ENCODE measurements around the gene GAL3ST1.
"Not testable (repeated sequence)": the region's sequence is repeated elsewhere in the genome, so short reads cannot be mapped to it uniquely, and the experiment has no call there.

The GAL3ST1 gene

GRCh38 chr22:30600921-30601320 is 26.5 kb upstream of the GAL3ST1 start:
- no peak for DNase-seq (ENCODE audit: low read depth, low spot score)
- H3K27ac ChIP-seq, result no peak overlapping the region

GRCh38 chr22:30598986-30599385 is 24.5 kb upstream of the GAL3ST1 start:
- no peak for DNase-seq (ENCODE audit: low read depth, low spot score)
- H3K27ac ChIP-seq, result no peak overlapping the region

- H3K27ac ChIP-seq, result no peak overlapping the region
Observed at GRCh38 chr22:30596886-30597285, 22.4 kb upstream of the GAL3ST1 start.

GRCh38 chr22:30596199-30596598 is 21.7 kb upstream of the GAL3ST1 start:
- H3K27ac ChIP-seq, result no peak overlapping the region
- no peak for DNase-seq (ENCODE audit: low read depth, low spot score)

More at GRCh38 chr22:30596886-30597285, 22.4 kb upstream of the GAL3ST1 start:
- DNase-seq (ENCODE audit: low read depth, low spot score), result no peak

- not testable (repeated sequence) for DNase-seq (ENCODE audit: low read depth, low spot score); H3K27ac ChIP-seq
Observed at GRCh38 chr22:30592360-30592713, 17.9 kb upstream of the GAL3ST1 start.

- DNase-seq (ENCODE audit: low read depth, low spot score), result peak; percentile 93
- H3K27ac ChIP-seq, result peak within 1 kb of the TSS; percentile 57
Observed at GRCh38 chr22:30591588-30592359, 17.3 kb upstream of the GAL3ST1 start, which contains the start of gene PES1. Gene PES1, minus strand, starts transcription at chr22:30591910. Its CDS starts 77 bp downstream, at chr22:30591833.

- H3K27ac ChIP-seq, result peak overlapping the region; percentile 57
- DNase-seq (ENCODE audit: low read depth, low spot score), result no peak
Observed at GRCh38 chr22:30591191-30591587, 16.7 kb upstream of the GAL3ST1 start.

GRCh38 chr22:30586414-30586813 is 11.9 kb upstream of the GAL3ST1 start:
- DNase-seq (ENCODE audit: low read depth, low spot score), result no peak
- no peak overlapping the region for H3K27ac ChIP-seq

GRCh38 chr22:30584441-30584840 is 10.0 kb upstream of the GAL3ST1 start:
- DNase-seq (ENCODE audit: low read depth, low spot score), result no peak
- H3K27ac ChIP-seq, result no peak overlapping the region

- H3K27ac ChIP-seq, result no peak overlapping the region
- DNase-seq (ENCODE audit: low read depth, low spot score), result no peak
Observed at GRCh38 chr22:30582788-30583545, 8.5 kb upstream of the GAL3ST1 start.

GRCh38 chr22:30582051-30582450 is 7.6 kb upstream of the GAL3ST1 start:
- no peak for DNase-seq (ENCODE audit: low read depth, low spot score)
- no peak overlapping the region for H3K27ac ChIP-seq

- no peak overlapping the region for H3K27ac ChIP-seq
- DNase-seq (ENCODE audit: low read depth, low spot score), result no peak
Observed at GRCh38 chr22:30580896-30581295, 6.4 kb upstream of the GAL3ST1 start.

- DNase-seq (ENCODE audit: low read depth, low spot score), result no peak
- H3K27ac ChIP-seq, result no peak overlapping the region
Observed at GRCh38 chr22:30578481-30578880, 4.0 kb upstream of the GAL3ST1 start.

GRCh38 chr22:30575859-30576258 is 1.4 kb upstream of the GAL3ST1 start:
- no peak overlapping the region for H3K27ac ChIP-seq
- no peak for DNase-seq (ENCODE audit: low read depth, low spot score)

- H3K27ac ChIP-seq, result no peak overlapping the region
Observed at GRCh38 chr22:30574997-30575671, 669 bp upstream of the GAL3ST1 start.

GRCh38 chr22:30573594-30574094 is 821 bp downstream of the GAL3ST1 start:
- H3K27ac ChIP-seq, result no peak overlapping the region

More at GRCh38 chr22:30574997-30575671, 669 bp upstream of the GAL3ST1 start:
- DNase-seq (ENCODE audit: low read depth, low spot score), result no peak

GRCh38 chr22:30572840-30573593 is 1.4 kb downstream of the GAL3ST1 start:
- DNase-seq (ENCODE audit: low read depth, low spot score), result no peak
- no peak overlapping the region for H3K27ac ChIP-seq

More at GRCh38 chr22:30573594-30574094, 821 bp downstream of the GAL3ST1 start:
- no peak for DNase-seq (ENCODE audit: low read depth, low spot score)

- DNase-seq (ENCODE audit: low read depth, low spot score), result no peak
- no peak overlapping the region for H3K27ac ChIP-seq
Observed at GRCh38 chr22:30572210-30572609, 2.3 kb downstream of the GAL3ST1 start.

GRCh38 chr22:30569674-30570202 is 4.7 kb downstream of the GAL3ST1 start:
- no peak overlapping the region for H3K27ac ChIP-seq
- no peak for DNase-seq (ENCODE audit: low read depth, low spot score)
